Activated B cell treated with CpG ODN at 0.5 μM for 24 hours (primary cell): ENCODE results near the gene URI1. TPM values are rescaled to one million over a fixed set of nuclear protein-coding genes. Genes with fewer than 3 reads are reported as not detected.

Source experiments
- ATAC-seq: fragments of 200-7000 bp; cut with Tn5 transposase; one replicate; pipeline ENCODE4 v1.10.0; 2021; ENCODE audit warnings: low read depth, mild to moderate bottlenecking, moderate library complexity
- CTCF ChIA-PET: fragments of 350-600 bp; sonication (Branson Sonifier 250); formaldehyde crosslinking; loops from one replicate; lab custom pipeline; 2021; ENCODE audit warnings: antibody characterized with exemption; lab: Charles Lee
- POLR2A ChIA-PET: fragments of 350-600 bp; sonication (Branson Sonifier 250); formaldehyde crosslinking; loops from one replicate; lab custom pipeline; 2021; ENCODE audit warnings: antibody characterized with exemption; lab: Charles Lee
- DNase-seq: peaks from one replicate; pipeline ENCODE4 v3.0.0; 2022
- H3K27ac Mint-ChIP-seq: one replicate; pipeline ENCODE4 v1.8.0; 2020; ENCODE audit warnings: mixed read lengths
- H3K27me3 Mint-ChIP-seq: one replicate; pipeline ENCODE4 v1.8.0; 2021; ENCODE audit warnings: mixed read lengths
- H3K36me3 Mint-ChIP-seq: one replicate; pipeline ENCODE4 v1.8.0; 2021; ENCODE audit warnings: low read depth, mixed read lengths
- H3K4me1 Mint-ChIP-seq: one replicate; pipeline ENCODE4 v1.8.0; 2021; ENCODE audit warnings: mixed read lengths
- H3K4me3 Mint-ChIP-seq: one replicate; pipeline ENCODE4 v1.8.0; 2020; ENCODE audit warnings: mild to moderate bottlenecking, mixed read lengths
- H3K9me3 Mint-ChIP-seq: one replicate; pipeline ENCODE4 v1.8.0; 2020; ENCODE audit warnings: mixed read lengths
- CTCF ChIP-seq: fragments of 200-600 bp; IDR thresholded peaks from one replicate; pipeline ENCODE4 v1.8.0; 2022; ENCODE audit warnings: antibody characterized with exemption, mild to moderate bottlenecking
- intact Hi-C: fragments of 100-400 bp; cut with micrococcal nuclease; formaldehyde crosslinking; loops from one replicate; pipeline ENCODE4 v1.15.1; 2024
- total RNA-seq: library from RNA; stranded (reverse); gene quantifications from 2 replicates; pipeline ENCODE4 v1.2.3, GENCODE V29; 2022

The URI1 gene
- total RNA-seq, 1 donor from 2014 or later = 50.6 TPM

DNA sequence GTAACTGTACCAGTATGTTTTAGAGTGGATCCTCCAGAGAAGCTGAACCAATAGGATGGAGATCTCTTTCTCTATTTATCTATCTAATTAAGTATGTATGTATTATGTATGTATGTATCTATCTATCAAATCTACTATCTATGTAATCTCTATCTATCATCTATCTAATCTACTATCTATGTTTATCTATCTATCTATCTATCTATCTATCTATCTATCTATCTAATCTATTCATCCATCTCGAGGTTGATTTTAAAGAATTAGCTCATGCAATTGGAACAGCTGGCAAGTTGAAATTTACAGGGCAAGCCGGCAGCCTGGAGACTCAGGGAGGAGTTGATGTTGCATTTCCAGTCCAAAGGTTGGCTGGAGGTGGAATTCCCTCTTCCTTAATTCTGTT lies 112.2 kb downstream of the URI1 start:
- ATAC-seq = no peak
- Mint-ChIP-seq H3K27me3 (no peaks in the 10 kb centered on the region), H3K4me1 (no peaks in the 10 kb centered on the region), H3K4me3 (no peak overlapping the region), H3K36me3 (no peaks in the 10 kb centered on the region), H3K9me3 (peaks cover 2% of the 10 kb centered on the region), H3K27ac (no peak overlapping the region)
- CTCF ChIA-PET = no interaction called here
- no peak for DNase-seq
- intact Hi-C loops = no loop called here
- TF ChIP-seq CTCF = no peak
- POLR2A ChIA-PET = no interaction called here

DNA sequence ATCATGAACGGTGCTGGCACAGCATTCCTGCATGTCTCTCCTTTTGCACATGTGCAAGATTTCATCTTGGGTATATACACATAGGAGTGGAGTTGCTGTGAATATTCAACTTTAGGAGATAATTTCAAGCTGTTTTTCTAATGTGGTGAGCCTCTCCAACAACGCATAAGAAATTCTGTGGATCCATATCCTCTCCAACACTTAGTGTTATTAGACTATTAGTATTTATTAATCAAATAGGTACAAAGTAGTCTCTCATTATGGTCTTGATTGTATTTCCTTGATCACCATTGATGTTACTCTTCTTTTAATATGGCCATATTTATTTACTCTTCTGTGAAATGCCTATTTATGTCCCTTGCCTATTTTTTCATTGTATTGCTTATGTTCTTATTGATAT lies 114.5 kb downstream of the URI1 start:
- Mint-ChIP-seq H3K9me3 (peaks cover 2% of the 10 kb centered on the region), H3K27me3 (no peaks in the 10 kb centered on the region), H3K4me1 (no peaks in the 10 kb centered on the region), H3K36me3 (no peaks in the 10 kb centered on the region), H3K4me3 (no peak overlapping the region), H3K27ac (no peak overlapping the region)
- no peak for ATAC-seq
- POLR2A ChIA-PET = no interaction called here
- DNase-seq = no peak
- TF ChIP-seq CTCF = no peak
- intact Hi-C loops = no loop called here
- CTCF ChIA-PET = no interaction called here

DNA sequence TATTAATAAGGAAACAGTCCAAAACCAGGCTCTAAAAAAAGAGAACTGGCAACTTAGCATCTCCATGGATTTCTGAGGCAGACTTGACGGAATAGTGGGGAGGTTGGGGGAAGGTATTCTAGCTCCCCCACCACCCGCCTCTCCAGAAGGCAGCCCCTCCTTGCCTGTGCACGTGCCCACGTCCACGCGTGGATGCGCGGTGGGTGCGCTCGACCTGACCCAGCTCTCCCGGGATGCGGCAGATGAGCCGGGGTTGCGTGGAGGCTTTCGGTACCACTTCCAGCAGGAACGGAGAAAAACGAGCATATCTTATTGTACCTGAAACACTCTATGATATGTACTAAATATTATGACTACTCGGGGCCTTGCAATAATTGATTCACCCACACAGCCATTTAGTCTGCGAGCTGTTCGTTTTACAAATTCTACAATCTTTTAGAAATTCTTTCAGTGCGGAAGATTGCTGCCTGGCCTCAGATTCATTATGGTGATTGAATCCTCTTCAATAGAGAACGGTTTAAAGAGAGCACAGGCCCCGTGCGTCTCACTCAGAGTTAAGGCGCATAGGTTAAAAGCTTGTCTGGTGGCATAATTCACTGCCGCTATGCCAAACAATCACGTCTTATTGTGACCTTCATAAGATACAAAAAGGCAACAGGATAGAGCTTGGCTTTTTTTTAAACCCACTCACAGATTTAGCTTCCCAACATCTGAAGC lies 117.9 kb downstream of the URI1 start:
- Mint-ChIP-seq H3K27ac (no peak overlapping the region), H3K9me3 (peaks cover 2% of the 10 kb centered on the region), H3K4me3 (no peak overlapping the region), H3K27me3 (no peaks in the 10 kb centered on the region), H3K36me3 (no peaks in the 10 kb centered on the region), H3K4me1 (no peaks in the 10 kb centered on the region)
- TF ChIP-seq CTCF = no peak
- DNase-seq (no peak), ATAC-seq (no peak)
- intact Hi-C loops = no loop called here
- CTCF ChIA-PET = no interaction called here
- POLR2A ChIA-PET = no interaction called here

DNA sequence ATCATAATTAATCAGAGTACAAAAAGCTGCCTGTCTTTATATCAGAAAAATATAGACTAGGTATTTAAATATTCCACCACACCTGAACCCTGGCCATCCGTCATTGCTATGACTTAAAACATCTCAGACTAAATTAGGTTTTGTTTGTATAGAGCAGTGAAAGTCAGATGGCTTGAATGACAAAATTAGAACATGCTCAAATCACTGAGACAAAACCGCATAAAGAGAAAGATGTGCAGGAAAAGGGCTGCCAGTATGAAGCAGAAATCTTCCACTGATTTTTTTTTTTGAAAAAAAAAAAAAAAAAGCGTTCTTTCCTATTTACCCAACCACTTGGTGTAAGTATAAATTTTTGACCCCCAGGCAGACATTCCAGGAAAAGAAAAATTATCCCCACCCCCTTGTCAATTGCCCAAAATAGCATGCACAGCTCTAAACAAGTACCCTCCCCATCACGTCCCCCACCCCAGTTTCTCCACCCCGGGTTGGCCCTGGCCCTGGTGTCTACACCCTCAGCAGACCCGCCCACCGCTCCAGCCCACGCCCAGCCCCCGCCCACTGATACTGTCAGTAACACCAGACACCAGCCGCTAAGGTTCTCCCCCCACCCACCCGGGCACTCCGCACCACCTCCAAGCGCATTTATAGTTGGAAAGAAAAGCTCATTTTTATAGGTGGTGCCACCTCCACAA lies 118.6 kb downstream of the URI1 start:
- no peak overlapping the region for H3K4me3 Mint-ChIP-seq

More for the DNA sequence above, 118.6 kb downstream of the URI1 start:
- no peak for TF ChIP-seq CTCF
- Mint-ChIP-seq H3K9me3 (peaks cover 4% of the 10 kb centered on the region), H3K4me1 (no peaks in the 10 kb centered on the region), H3K36me3 (no peaks in the 10 kb centered on the region), H3K27me3 (no peaks in the 10 kb centered on the region), H3K27ac (no peak overlapping the region)
- CTCF ChIA-PET = interaction anchor here (1.1 kb wide), 1 partner anchor 203 kb away, joined by 3 read pairs; no protein-coding TSS in a partner anchor
- intact Hi-C loops = no loop called here
- DNase-seq (no peak), ATAC-seq (no peak)
- POLR2A ChIA-PET = no interaction called here
